ENCODE data around the gene ZIC4. TPM values are rescaled to one million over a fixed set of nuclear protein-coding genes. Genes with fewer than 3 reads are reported as not detected.

Gene ZIC4
- total and polyA plus RNA-seq, 2 of the 8 experiments (the other 6 are each of a cell fraction or from before 2014, with no cell fraction given): 0.03 to 0.13 TPM

DNA sequence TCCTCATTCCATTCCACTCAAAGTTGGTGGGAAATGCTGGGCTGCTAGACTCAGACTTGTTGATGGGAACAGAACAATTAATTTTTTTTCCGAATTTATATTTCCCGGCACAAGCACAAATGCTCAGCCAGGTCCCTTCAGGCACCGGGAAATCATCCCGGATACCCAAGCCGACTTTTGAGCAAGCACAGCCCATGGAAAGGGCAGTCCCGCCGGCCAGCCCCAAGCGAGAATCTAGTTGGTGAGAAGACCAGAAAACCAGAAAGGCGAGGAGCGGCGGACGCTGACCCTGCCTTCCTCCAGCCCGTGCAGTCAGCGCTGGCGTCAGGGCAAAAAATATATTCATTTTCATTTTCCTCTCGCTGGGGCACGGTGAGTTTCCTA, 763 bp upstream of the ZIC4 start:
- Histone ChIP-seq H2BK20ac (ENCODE audit: low read length) (0 out of 2 replicates have a peak overlapping the region, but pooled peaks have one; percentile 13), H3K27ac (ENCODE audit: low read depth, low read length) (no peak overlapping the region), H3K23me2 (ENCODE audit: low read depth, low read length) (peaks cover 15% of the 10 kb centered on the region), H3K36me3 (ENCODE audit: control insufficient read depth in 2 of 4, insufficient read depth in 4 of 4, low read length in 3 of 4) (peaks cover 0 to 4% (median 0%) of the 10 kb centered on the region in 4 experiments; a peak in 1 of 8 replicates), H2AFZ (ENCODE audit: low read length) (no peak overlapping the region), H4K8ac (ENCODE audit: extremely low read depth, insufficient read depth, low read length) (no peak overlapping the region), H3K79me1 (ENCODE audit: low read depth, low read length) (no peaks in the 10 kb centered on the region), H2AK5ac (ENCODE audit: low read depth, low read length) (no peak overlapping the region), H3K4ac (replicated peaks; ENCODE audit: insufficient read length, low read depth, low read length) (no peak overlapping the region), H4K91ac (replicated peaks; ENCODE audit: insufficient read length, low read length) (no peak overlapping the region), H3K23ac (ENCODE audit: insufficient read length) (no peak overlapping the region), H3K9ac (replicated peaks in 1 of 4; ENCODE audit: extremely low read depth in 1 of 4, low read depth in 3 of 4, low read length in 3 of 4) (no peak overlapping the region), H3K4me3 (ENCODE audit: extremely low read depth in 1 of 4, insufficient read depth in 2 of 4, low read depth in 3 of 4, low read length in 4 of 4) (peak overlapping the region in 2 of 4 experiments; percentile 16 to 62; a peak in 4 of 8 replicates), H3K4me2 (ENCODE audit: insufficient read depth in 1 of 2, low read depth in 2 of 2, low read length in 2 of 2) (peak overlapping the region; percentile 72 to 91), H3K79me2 (ENCODE audit: control insufficient read depth in 1 of 2, insufficient read depth in 2 of 2, low read length in 2 of 2) (no peaks in the 10 kb centered on the region), H3K9me3 (ENCODE audit: insufficient read depth in 2 of 2, low read depth in 1 of 2, low read length in 1 of 2) (no peaks in the 10 kb centered on the region; a peak in 1 of 4 replicates), H4K5ac (ENCODE audit: insufficient read length, low read depth, low read length) (no peak overlapping the region), H3K14ac (ENCODE audit: insufficient read length) (no peak overlapping the region), H2BK5ac (ENCODE audit: low read depth, low read length) (no peak overlapping the region), H3K27me3 (replicated peaks in 1 of 4; ENCODE audit: control insufficient read depth in 3 of 4, extremely low read depth in 1 of 4, insufficient read depth in 3 of 4, low read length in 3 of 4) (peaks cover 65 to 98% (median 90%) of the 10 kb centered on the region in 4 experiments), H2BK15ac (ENCODE audit: low read length) (no peak overlapping the region), H4K20me1 (replicated peaks in 1 of 2; ENCODE audit: control insufficient read depth in 1 of 2, insufficient read depth in 2 of 2, low read length in 2 of 2) (peaks cover 6 to 18% of the 10 kb centered on the region in 2 experiments), H2BK12ac (ENCODE audit: low read depth, low read length) (0 out of 2 replicates have a peak overlapping the region, but pooled peaks have one; percentile 9), H2BK120ac (replicated peaks; ENCODE audit: low read depth, low read length) (no peak overlapping the region), H3K56ac (replicated peaks; ENCODE audit: insufficient read length, low read depth, low read length) (no peak overlapping the region), H3K18ac (ENCODE audit: extremely low read depth, low read length) (no peak overlapping the region; the same call in 1 of the 2 replicates), H3K4me1 (replicated peaks in 1 of 4; ENCODE audit: control insufficient read depth in 3 of 4, insufficient read depth in 4 of 4, low read length in 3 of 4) (peaks cover 18 to 48% (median 32%) of the 10 kb centered on the region in 4 experiments)
- TF ChIP-seq RNF2 (IDR thresholded peaks at IDR 0.05; ENCODE audit: borderline replicate concordance, low read depth, low read length, missing control alignments, poor library complexity, severe bottlenecking): peak; percentile 80
- TF ChIP-seq CBX8 (IDR thresholded peaks at IDR 0.05; ENCODE audit: borderline replicate concordance, low read depth, low read length): peak; percentile 54; the same call in 1 of the 2 replicates
- peak; percentile 74 for TF ChIP-seq SUZ12 (IDR thresholded peaks at IDR 0.05; ENCODE audit: low read length)
- TF ChIP-seq GABPA (IDR thresholded peaks at IDR 0.05; ENCODE audit: borderline replicate concordance, insufficient read depth, low read length): no peak
- peak; percentile 87 for TF ChIP-seq CTBP2 (IDR thresholded peaks at IDR 0.05; ENCODE audit: borderline replicate concordance, insufficient read depth, insufficient read length, low read length)
- no peak for TF ChIP-seq TEAD4 (IDR thresholded peaks at IDR 0.05; ENCODE audit: low read depth, low read length)
- TF ChIP-seq EZH2 (IDR thresholded peaks at IDR 0.05; ENCODE audit: low read depth, low read length, severe bottlenecking): peak; percentile 87
- TF ChIP-seq, protein P1, sequence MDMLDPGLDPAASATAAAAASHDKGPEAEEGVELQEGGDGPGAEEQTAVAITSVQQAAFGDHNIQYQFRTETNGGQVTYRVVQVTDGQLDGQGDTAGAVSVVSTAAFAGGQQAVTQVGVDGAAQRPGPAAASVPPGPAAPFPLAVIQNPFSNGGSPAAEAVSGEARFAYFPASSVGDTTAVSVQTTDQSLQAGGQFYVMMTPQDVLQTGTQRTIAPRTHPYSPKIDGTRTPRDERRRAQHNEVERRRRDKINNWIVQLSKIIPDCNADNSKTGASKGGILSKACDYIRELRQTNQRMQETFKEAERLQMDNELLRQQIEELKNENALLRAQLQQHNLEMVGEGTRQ (IDR thresholded peaks at IDR 0.05; ENCODE audit: low read length): no peak
- DNase-seq (ENCODE audit: low read depth in 1 of 2, low spot score in 2 of 2) (no peak), FAIRE-seq (no peak)
- ChIA-PET POLR2A (ENCODE audit: partially characterized antibody) (interaction anchor here (0.6 kb wide), 1 partner anchor 421 kb away, joined by 3 read pairs; no protein-coding TSS in a partner anchor), CTCF (ENCODE audit: partially characterized antibody) (interaction anchor here (1.0 to 27.3 kb wide), 5 partner anchors 11 to 43 kb away, joined by 3 to 485 read pairs (median 9); no protein-coding TSS in a partner anchor)
- WGBS, 2 experiments (ENCODE audit: extremely low coverage in 1 of 2, insufficient coverage in 1 of 2, insufficient read length in 1 of 2, insufficient replicate concordance in 2 of 2, low coverage in 1 of 2, low lambda C conversion rate in 2 of 2, missing lambda C conversion rate in 1 of 2): 2% methylated on average over 17 of the region's 17 CpGs; no CpG with 5 or more reads in 1 of the 2 experiments

Measured in H1 (cell line).